ENCODE measurements around the gene C1R.
"Not testable (repeated sequence)": the region's sequence is repeated elsewhere in the genome, so short reads cannot be mapped to it uniquely, and the experiment has no call there.

The C1R gene

DNA sequence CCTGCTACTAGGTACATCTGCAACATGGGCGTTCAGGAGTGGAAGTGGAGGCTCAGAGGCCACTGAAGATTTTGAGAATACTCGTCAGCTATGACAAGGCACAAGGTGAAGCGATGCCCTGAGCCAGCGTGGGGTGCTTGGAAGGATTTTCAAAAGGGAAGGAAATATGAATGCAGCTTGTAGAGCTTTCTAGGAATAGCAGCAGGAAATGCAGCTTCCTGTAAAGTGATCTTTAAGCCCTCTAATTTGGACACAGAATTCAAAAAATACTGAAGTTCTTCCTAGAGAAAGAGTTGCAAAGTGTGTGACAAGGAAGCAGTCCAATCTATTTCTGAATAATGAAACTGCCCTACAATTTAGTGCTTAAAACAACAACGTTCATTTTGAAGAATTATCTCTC is 44.9 kb downstream of the C1R start:
- H3K9me3 ChIP-seq (ENCODE audit: control insufficient read depth in 1 of 2, low read length in 2 of 2): no peaks in the 10 kb centered on the region
- H3K4me3 ChIP-seq (ENCODE audit: low read depth in 1 of 2, low read length in 2 of 2): no peak overlapping the region
- no peaks in the 10 kb centered on the region for H3K4me1 ChIP-seq (ENCODE audit: control insufficient read depth in 1 of 2, insufficient read depth in 2 of 2, low read length in 2 of 2)
- no peak overlapping the region for H3K27ac ChIP-seq (ENCODE audit: low read depth, low read length)
- H3K36me3 ChIP-seq (ENCODE audit: control insufficient read depth in 1 of 2, insufficient read depth in 2 of 2, low read length in 2 of 2): no peaks in the 10 kb centered on the region
- no peak overlapping the region for H3K9ac ChIP-seq (ENCODE audit: low read depth in 1 of 2, low read length in 2 of 2)
- no peaks in the 10 kb centered on the region for H3K27me3 ChIP-seq (ENCODE audit: control insufficient read depth in 1 of 2, insufficient read depth in 2 of 2, low read length in 2 of 2)

- Histone ChIP-seq H3K27ac (ENCODE audit: low read depth, low read length) (no peak overlapping the region), H3K9ac (ENCODE audit: low read depth in 1 of 2, low read length in 2 of 2) (no peak overlapping the region), H3K36me3 (ENCODE audit: control insufficient read depth in 1 of 2, insufficient read depth in 2 of 2, low read length in 2 of 2) (no peaks in the 10 kb centered on the region), H3K4me1 (ENCODE audit: control insufficient read depth in 1 of 2, insufficient read depth in 2 of 2, low read length in 2 of 2) (no peaks in the 10 kb centered on the region), H3K4me3 (ENCODE audit: low read depth in 1 of 2, low read length in 2 of 2) (no peak overlapping the region), H3K27me3 (ENCODE audit: control insufficient read depth in 1 of 2, insufficient read depth in 2 of 2, low read length in 2 of 2) (no peaks in the 10 kb centered on the region), H3K9me3 (ENCODE audit: control insufficient read depth in 1 of 2, low read length in 2 of 2) (no peaks in the 10 kb centered on the region)
These were observed 45.7 kb downstream of the C1R start for GRCh38 chr12:7046383-7047105.

DNA sequence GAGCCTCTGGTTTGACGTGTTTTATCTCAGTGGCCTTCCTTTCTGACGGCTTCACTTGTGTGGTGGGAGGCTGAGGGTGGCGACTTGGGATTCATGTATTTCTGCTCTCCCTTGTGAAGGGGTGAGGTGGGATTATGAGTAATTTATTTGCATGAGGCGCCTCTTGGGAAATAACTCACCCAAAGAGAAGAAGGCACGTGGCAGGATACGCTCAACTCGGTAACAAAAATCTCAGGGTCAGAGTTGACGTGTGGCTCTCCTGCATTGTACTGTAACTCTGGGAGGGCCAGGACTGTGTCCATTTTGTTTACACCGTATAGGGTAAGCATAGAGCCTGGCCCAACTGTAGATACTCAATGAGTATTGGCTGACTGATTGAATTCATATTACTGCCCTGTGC is 46.3 kb downstream of the C1R start:
- no peak overlapping the region for H3K4me3 ChIP-seq (ENCODE audit: low read depth in 1 of 2, low read length in 2 of 2)
- no peaks in the 10 kb centered on the region for H3K36me3 ChIP-seq (ENCODE audit: control insufficient read depth in 1 of 2, insufficient read depth in 2 of 2, low read length in 2 of 2)
- no peaks in the 10 kb centered on the region for H3K4me1 ChIP-seq (ENCODE audit: control insufficient read depth in 1 of 2, insufficient read depth in 2 of 2, low read length in 2 of 2)
- H3K9me3 ChIP-seq (ENCODE audit: control insufficient read depth in 1 of 2, low read length in 2 of 2): no peaks in the 10 kb centered on the region
- H3K27ac ChIP-seq (ENCODE audit: low read depth, low read length): no peak overlapping the region
- H3K9ac ChIP-seq (ENCODE audit: low read depth in 1 of 2, low read length in 2 of 2): no peak overlapping the region
- H3K27me3 ChIP-seq (ENCODE audit: control insufficient read depth in 1 of 2, insufficient read depth in 2 of 2, low read length in 2 of 2): no peaks in the 10 kb centered on the region

DNA sequence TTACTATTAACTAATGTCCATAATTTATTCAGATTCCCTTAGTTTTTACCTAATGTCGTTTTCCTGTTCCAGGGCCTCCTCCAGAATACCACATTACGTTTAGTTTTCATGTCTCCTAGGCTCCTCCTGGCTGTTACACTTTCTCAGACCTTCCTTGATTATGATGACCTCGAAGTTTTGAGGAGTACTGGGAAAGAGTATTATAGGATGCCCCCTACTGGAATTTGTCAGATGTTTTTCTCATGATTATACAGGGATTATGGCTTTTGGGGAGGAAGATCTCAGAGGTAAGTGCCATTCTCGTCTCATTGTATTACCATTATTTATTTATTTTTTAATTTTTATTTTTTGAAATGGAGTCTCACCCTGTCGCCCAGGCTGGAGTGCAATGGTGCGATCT is 49.4 kb downstream of the C1R start:
- no peak overlapping the region for H3K9ac ChIP-seq (ENCODE audit: low read depth in 1 of 2, low read length in 2 of 2)
- H3K27me3 ChIP-seq (ENCODE audit: control insufficient read depth in 1 of 2, insufficient read depth in 2 of 2, low read length in 2 of 2): no peaks in the 10 kb centered on the region
- no peak overlapping the region for H3K27ac ChIP-seq (ENCODE audit: low read depth, low read length)
- no peaks in the 10 kb centered on the region for H3K9me3 ChIP-seq (ENCODE audit: control insufficient read depth in 1 of 2, low read length in 2 of 2)
- no peak overlapping the region for H3K4me3 ChIP-seq (ENCODE audit: low read depth in 1 of 2, low read length in 2 of 2)
- no peaks in the 10 kb centered on the region for H3K36me3 ChIP-seq (ENCODE audit: control insufficient read depth in 1 of 2, insufficient read depth in 2 of 2, low read length in 2 of 2)
- H3K4me1 ChIP-seq (ENCODE audit: control insufficient read depth in 1 of 2, insufficient read depth in 2 of 2, low read length in 2 of 2): no peaks in the 10 kb centered on the region

DNA sequence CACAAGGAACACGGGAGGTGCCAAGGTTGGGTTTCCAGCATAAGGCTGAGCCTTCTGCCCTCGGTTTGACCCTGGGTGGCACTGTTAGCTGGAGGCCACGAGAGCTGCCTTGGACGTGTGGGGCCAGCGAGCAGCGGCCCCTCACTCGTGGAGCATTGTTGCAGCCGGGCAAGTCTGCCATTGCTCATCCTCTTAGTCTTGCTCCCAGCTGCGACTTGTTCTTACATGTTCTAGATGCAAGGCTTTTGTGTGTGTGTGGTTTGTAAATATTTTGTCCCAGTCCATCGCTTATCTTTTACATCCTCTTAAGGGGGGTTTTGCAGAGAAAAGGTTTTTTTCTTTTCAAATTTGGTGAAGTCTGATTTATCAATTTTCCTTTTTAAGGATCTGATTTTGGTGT is 52.8 kb downstream of the C1R start:
- Histone ChIP-seq H3K9me3 (ENCODE audit: control insufficient read depth in 1 of 2, low read length in 2 of 2) (no peaks in the 10 kb centered on the region), H3K4me1 (ENCODE audit: control insufficient read depth in 1 of 2, insufficient read depth in 2 of 2, low read length in 2 of 2) (no peaks in the 10 kb centered on the region), H3K4me3 (ENCODE audit: low read depth in 1 of 2, low read length in 2 of 2) (no peak overlapping the region), H3K27me3 (ENCODE audit: control insufficient read depth in 1 of 2, insufficient read depth in 2 of 2, low read length in 2 of 2) (no peaks in the 10 kb centered on the region), H3K9ac (ENCODE audit: low read depth in 1 of 2, low read length in 2 of 2) (no peak overlapping the region), H3K36me3 (ENCODE audit: control insufficient read depth in 1 of 2, insufficient read depth in 2 of 2, low read length in 2 of 2) (no peaks in the 10 kb centered on the region), H3K27ac (ENCODE audit: low read depth, low read length) (no peak overlapping the region)

GRCh38 chr12:7038591-7038990 is 53.7 kb downstream of the C1R start:
- Histone ChIP-seq H3K36me3 (ENCODE audit: control insufficient read depth in 1 of 2, insufficient read depth in 2 of 2, low read length in 2 of 2) (no peaks in the 10 kb centered on the region), H3K4me3 (ENCODE audit: low read depth in 1 of 2, low read length in 2 of 2) (no peak overlapping the region), H3K9ac (ENCODE audit: low read depth in 1 of 2, low read length in 2 of 2) (no peak overlapping the region)

DNA sequence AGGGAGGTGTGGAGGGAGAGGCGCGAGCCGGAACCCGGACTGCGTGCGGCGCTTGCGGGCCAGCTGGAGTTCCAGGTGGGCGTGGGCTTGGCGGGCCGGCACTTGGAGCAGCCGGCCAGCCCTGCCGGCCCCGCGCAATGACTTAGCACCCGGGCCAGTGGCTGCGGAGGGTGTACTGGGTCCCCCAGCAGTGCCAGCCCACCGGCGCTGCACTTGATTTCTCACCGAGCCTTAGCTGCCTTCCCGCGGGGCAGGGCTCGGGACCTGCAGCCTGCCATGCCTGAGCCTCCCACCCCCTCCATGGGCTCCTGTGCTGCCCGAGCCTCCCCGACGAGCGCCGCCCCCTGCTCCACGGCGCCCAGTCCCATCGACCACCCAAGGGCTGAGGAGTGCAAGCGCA is 54.8 kb downstream of the C1R start:
- H3K9ac ChIP-seq (ENCODE audit: low read depth in 1 of 2, low read length in 2 of 2); H3K4me1 ChIP-seq (ENCODE audit: control insufficient read depth in 1 of 2, insufficient read depth in 2 of 2, low read length in 2 of 2); H3K27me3 ChIP-seq (ENCODE audit: control insufficient read depth in 1 of 2, insufficient read depth in 2 of 2, low read length in 2 of 2); H3K36me3 ChIP-seq (ENCODE audit: control insufficient read depth in 1 of 2, insufficient read depth in 2 of 2, low read length in 2 of 2); H3K27ac ChIP-seq (ENCODE audit: low read depth, low read length); H3K9me3 ChIP-seq (ENCODE audit: control insufficient read depth in 1 of 2, low read length in 2 of 2); H3K4me3 ChIP-seq (ENCODE audit: low read depth in 1 of 2, low read length in 2 of 2): not testable (repeated sequence)

More at GRCh38 chr12:7038591-7038990, 53.7 kb downstream of the C1R start:
- no peak overlapping the region for H3K27ac ChIP-seq (ENCODE audit: low read depth, low read length)
- no peaks in the 10 kb centered on the region for H3K4me1 ChIP-seq (ENCODE audit: control insufficient read depth in 1 of 2, insufficient read depth in 2 of 2, low read length in 2 of 2)
- no peaks in the 10 kb centered on the region for H3K27me3 ChIP-seq (ENCODE audit: control insufficient read depth in 1 of 2, insufficient read depth in 2 of 2, low read length in 2 of 2)
- H3K9me3 ChIP-seq (ENCODE audit: control insufficient read depth in 1 of 2, low read length in 2 of 2): no peaks in the 10 kb centered on the region

DNA sequence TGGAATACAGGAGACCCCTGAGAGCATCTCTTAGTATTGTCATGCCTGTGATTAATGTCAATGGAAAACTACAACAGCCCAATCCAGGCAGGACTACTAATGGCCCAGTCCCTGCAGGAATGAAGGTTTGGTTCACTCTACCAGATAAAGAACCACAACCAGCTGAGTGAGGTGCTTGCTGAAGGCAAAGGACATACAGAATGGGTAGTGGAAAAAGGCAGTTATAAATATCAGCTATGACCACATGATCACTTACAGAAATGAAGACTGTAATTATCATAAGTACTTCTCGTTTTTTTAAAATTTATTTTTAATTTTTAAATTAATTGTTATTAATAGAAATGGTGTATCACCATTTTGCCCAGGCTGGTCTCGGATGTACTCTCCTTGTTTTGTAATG is 56.8 kb downstream of the C1R start:
- Histone ChIP-seq H3K9me3 (ENCODE audit: control insufficient read depth in 1 of 2, low read length in 2 of 2) (no peaks in the 10 kb centered on the region), H3K27me3 (ENCODE audit: control insufficient read depth in 1 of 2, insufficient read depth in 2 of 2, low read length in 2 of 2) (no peaks in the 10 kb centered on the region), H3K9ac (ENCODE audit: low read depth in 1 of 2, low read length in 2 of 2) (no peak overlapping the region), H3K36me3 (ENCODE audit: control insufficient read depth in 1 of 2, insufficient read depth in 2 of 2, low read length in 2 of 2) (no peaks in the 10 kb centered on the region), H3K4me3 (ENCODE audit: low read depth in 1 of 2, low read length in 2 of 2) (no peak overlapping the region), H3K4me1 (ENCODE audit: control insufficient read depth in 1 of 2, insufficient read depth in 2 of 2, low read length in 2 of 2) (no peaks in the 10 kb centered on the region), H3K27ac (ENCODE audit: low read depth, low read length) (no peak overlapping the region)

GRCh38 chr12:7034464-7034863 is 57.8 kb downstream of the C1R start:
- Histone ChIP-seq H3K36me3 (ENCODE audit: control insufficient read depth in 1 of 2, insufficient read depth in 2 of 2, low read length in 2 of 2) (no peaks in the 10 kb centered on the region), H3K9me3 (ENCODE audit: control insufficient read depth in 1 of 2, low read length in 2 of 2) (no peaks in the 10 kb centered on the region), H3K4me3 (ENCODE audit: low read depth in 1 of 2, low read length in 2 of 2) (no peak overlapping the region), H3K9ac (ENCODE audit: low read depth in 1 of 2, low read length in 2 of 2) (no peak overlapping the region), H3K4me1 (ENCODE audit: control insufficient read depth in 1 of 2, insufficient read depth in 2 of 2, low read length in 2 of 2) (no peaks in the 10 kb centered on the region), H3K27ac (ENCODE audit: low read depth, low read length) (no peak overlapping the region), H3K27me3 (ENCODE audit: control insufficient read depth in 1 of 2, insufficient read depth in 2 of 2, low read length in 2 of 2) (no peaks in the 10 kb centered on the region)

DNA sequence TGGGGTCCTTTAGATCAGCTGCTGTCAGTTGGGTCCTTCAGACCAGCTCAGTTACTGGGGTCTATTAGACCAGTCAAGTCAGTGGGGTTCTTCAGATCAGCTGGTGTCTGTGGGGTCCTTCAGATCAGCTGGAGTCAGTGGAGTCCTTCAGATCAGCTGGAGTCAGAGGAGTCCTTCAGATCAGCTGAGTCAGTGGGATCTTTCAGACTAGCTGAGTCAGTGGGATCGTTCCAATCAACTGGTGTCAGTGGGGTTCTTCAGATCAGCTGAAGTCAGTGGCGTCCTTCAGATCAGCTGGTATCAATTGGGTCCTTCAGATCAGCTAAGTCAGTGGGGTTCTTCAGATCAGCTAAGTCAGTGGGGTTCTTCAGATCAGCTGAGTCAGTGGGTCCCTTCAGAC is 59.3 kb downstream of the C1R start:
- Histone ChIP-seq H3K4me1 (ENCODE audit: control insufficient read depth in 1 of 2, insufficient read depth in 2 of 2, low read length in 2 of 2) (no peaks in the 10 kb centered on the region), H3K4me3 (ENCODE audit: low read depth in 1 of 2, low read length in 2 of 2) (no peak overlapping the region), H3K9me3 (ENCODE audit: control insufficient read depth in 1 of 2, low read length in 2 of 2) (no peaks in the 10 kb centered on the region), H3K27ac (ENCODE audit: low read depth, low read length) (no peak overlapping the region), H3K36me3 (ENCODE audit: control insufficient read depth in 1 of 2, insufficient read depth in 2 of 2, low read length in 2 of 2) (no peaks in the 10 kb centered on the region), H3K9ac (ENCODE audit: low read depth in 1 of 2, low read length in 2 of 2) (no peak overlapping the region), H3K27me3 (ENCODE audit: control insufficient read depth in 1 of 2, insufficient read depth in 2 of 2, low read length in 2 of 2) (no peaks in the 10 kb centered on the region)

DNA sequence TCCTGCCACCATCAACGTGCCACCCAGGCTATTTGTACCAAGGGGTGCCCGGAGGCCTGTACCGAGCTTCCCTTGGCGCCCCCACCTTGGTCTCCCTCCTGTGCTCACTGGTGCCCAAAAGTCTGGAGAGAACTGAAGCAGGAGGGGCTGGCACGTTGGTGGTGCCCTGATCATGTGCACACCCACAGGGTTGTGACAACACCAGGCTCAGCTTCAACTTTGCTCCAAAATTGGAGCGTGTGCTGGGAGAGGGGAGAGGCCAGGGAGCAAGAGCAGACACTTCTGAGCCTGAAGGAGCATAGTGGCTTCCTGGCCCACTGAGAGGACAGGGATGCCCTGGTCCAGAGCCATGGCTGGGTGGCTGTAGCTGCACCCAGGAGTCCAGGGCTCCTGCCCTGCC is 60.9 kb downstream of the C1R start:
- Histone ChIP-seq H3K36me3 (ENCODE audit: control insufficient read depth in 1 of 2, insufficient read depth in 2 of 2, low read length in 2 of 2) (no peaks in the 10 kb centered on the region), H3K27ac (ENCODE audit: low read depth, low read length) (no peak overlapping the region), H3K27me3 (ENCODE audit: control insufficient read depth in 1 of 2, insufficient read depth in 2 of 2, low read length in 2 of 2) (no peaks in the 10 kb centered on the region), H3K9ac (ENCODE audit: low read depth in 1 of 2, low read length in 2 of 2) (no peak overlapping the region), H3K4me3 (ENCODE audit: low read depth in 1 of 2, low read length in 2 of 2) (no peak overlapping the region), H3K4me1 (ENCODE audit: control insufficient read depth in 1 of 2, insufficient read depth in 2 of 2, low read length in 2 of 2) (no peaks in the 10 kb centered on the region), H3K9me3 (ENCODE audit: control insufficient read depth in 1 of 2, low read length in 2 of 2) (no peaks in the 10 kb centered on the region)

Measured in duodenal mucosa (tissue), 2 donors.